Activated CD4-positive, alpha-beta T cell treated with anti-CD3 and anti-CD28 coated beads for 4 hours (primary cell): ENCODE results near the gene MGAT4B.
"Not testable (repeated sequence)": the region's sequence is repeated elsewhere in the genome, so short reads cannot be mapped to it uniquely, and the experiment has no call there.

Experiments used
- DNase-seq, 2 donors: peaks; one replicate each; pipeline ENCODE4 v3.0.0-alpha.2; 2020

Gene MGAT4B

GRCh38 chr5:179806250-179807048 is at the start of gene MGAT4B:
Gene MGAT4B (minus strand): TSS chr5:179806866. CDS start chr5:179806583, 283 bp downstream.
- peak in 1 of 2 donors; percentile 51 for DNase-seq

- no peak for DNase-seq
Measured at GRCh38 chr5:179854356-179854755, 47.7 kb upstream of the MGAT4B start.

GRCh38 chr5:179852993-179853547 is 46.4 kb upstream of the MGAT4B start:
- DNase-seq: no peak

- no peak for DNase-seq
Measured at GRCh38 chr5:179841621-179842020, 35.0 kb upstream of the MGAT4B start.

- no peak for DNase-seq
Measured at GRCh38 chr5:179840766-179841165, 34.1 kb upstream of the MGAT4B start.

- no peak for DNase-seq
Measured at GRCh38 chr5:179840321-179840720, 33.7 kb upstream of the MGAT4B start.

GRCh38 chr5:179839328-179840256 is 32.9 kb upstream of the MGAT4B start:
- no peak for DNase-seq

- no peak for DNase-seq
Measured at GRCh38 chr5:179837076-179838011, 30.7 kb upstream of the MGAT4B start.

GRCh38 chr5:179836225-179837019 is 29.8 kb upstream of the MGAT4B start:
- peak; percentile 50 to 59 for DNase-seq

GRCh38 chr5:179834871-179835270 is 28.2 kb upstream of the MGAT4B start:
- DNase-seq: not testable (repeated sequence)

GRCh38 chr5:179834120-179834519 is 27.5 kb upstream of the MGAT4B start:
- no peak for DNase-seq

GRCh38 chr5:179833709-179834070 is 27.0 kb upstream of the MGAT4B start:
- DNase-seq: no peak

- DNase-seq: no peak
Measured at GRCh38 chr5:179833056-179833708, 26.5 kb upstream of the MGAT4B start.

GRCh38 chr5:179832039-179832745 is 25.5 kb upstream of the MGAT4B start:
- DNase-seq: no peak

- DNase-seq: no peak
Measured at GRCh38 chr5:179830818-179831468, 24.3 kb upstream of the MGAT4B start.

- no peak for DNase-seq
Measured at GRCh38 chr5:179829732-179830435, 23.2 kb upstream of the MGAT4B start.

- DNase-seq: no peak
Measured at GRCh38 chr5:179828756-179829421, 22.2 kb upstream of the MGAT4B start.

- peak; percentile 43 to 56 for DNase-seq
Measured at GRCh38 chr5:179827680-179828079, 21.0 kb upstream of the MGAT4B start.
